ENCODE results near the gene ZNF385C. TPM values are rescaled to one million over a fixed set of nuclear protein-coding genes. Genes with fewer than 3 reads are reported as not detected.
A peak's percentile ranks its signal among the peaks of the same experiment; 100 is the strongest.

The ZNF385C gene
- total and polyA plus RNA-seq, 2 donors (not counting 1 experiment from before 2014, with no cell fraction given): under 0.01 to 0.03 TPM

GRCh38 chr17:42092939-42093338 is 5.3 kb downstream of the ZNF385C start:
- DNase-seq (ENCODE audit: low read depth in 2 of 2): no peak
- no peaks in the 10 kb centered on the region for H3K9me3 ChIP-seq (ENCODE audit: control insufficient read depth, insufficient read depth, low read depth, low read length)
- H3K4me1 ChIP-seq (ENCODE audit: control insufficient read depth, extremely low read depth, insufficient read depth, low read length): no peaks in the 10 kb centered on the region
- no peak overlapping the region for H3K4me2 ChIP-seq (ENCODE audit: extremely low read depth, insufficient read depth, low read length)
- H3K4me3 ChIP-seq (replicated peaks in 1 of 4; ENCODE audit: control extremely low read depth in 1 of 4, insufficient read depth in 1 of 4, low read depth in 3 of 4, low read length in 4 of 4): no peak overlapping the region
- H2AFZ ChIP-seq (ENCODE audit: low read length): no peak overlapping the region
- TF ChIP-seq CTCF (conservative IDR thresholded peaks at IDR 0.05 in 1 of 2, IDR thresholded peaks at IDR 0.05 in 1 of 2; ENCODE audit: low read depth in 1 of 2, low read length in 2 of 2) (no peak), EZH2 (IDR thresholded peaks at IDR 0.05; ENCODE audit: low read length, missing control alignments) (no peak)
- H3K27me3 ChIP-seq (ENCODE audit: control insufficient read depth, insufficient read depth, low read length): peaks cover 30% of the 10 kb centered on the region
- no peak overlapping the region for H3K27ac ChIP-seq (ENCODE audit: insufficient read depth, low read length)
- H3K36me3 ChIP-seq (ENCODE audit: control insufficient read depth, insufficient read depth, low read length): no peaks in the 10 kb centered on the region
- no peak overlapping the region for H3K9ac ChIP-seq (ENCODE audit: insufficient read depth, low read length)
- H4K20me1 ChIP-seq (ENCODE audit: control insufficient read depth, extremely low read depth, insufficient read depth, low read length): no peaks in the 10 kb centered on the region
- no peaks in the 10 kb centered on the region for H3K79me2 ChIP-seq (ENCODE audit: control insufficient read depth, insufficient read depth, low read length)

DNA sequence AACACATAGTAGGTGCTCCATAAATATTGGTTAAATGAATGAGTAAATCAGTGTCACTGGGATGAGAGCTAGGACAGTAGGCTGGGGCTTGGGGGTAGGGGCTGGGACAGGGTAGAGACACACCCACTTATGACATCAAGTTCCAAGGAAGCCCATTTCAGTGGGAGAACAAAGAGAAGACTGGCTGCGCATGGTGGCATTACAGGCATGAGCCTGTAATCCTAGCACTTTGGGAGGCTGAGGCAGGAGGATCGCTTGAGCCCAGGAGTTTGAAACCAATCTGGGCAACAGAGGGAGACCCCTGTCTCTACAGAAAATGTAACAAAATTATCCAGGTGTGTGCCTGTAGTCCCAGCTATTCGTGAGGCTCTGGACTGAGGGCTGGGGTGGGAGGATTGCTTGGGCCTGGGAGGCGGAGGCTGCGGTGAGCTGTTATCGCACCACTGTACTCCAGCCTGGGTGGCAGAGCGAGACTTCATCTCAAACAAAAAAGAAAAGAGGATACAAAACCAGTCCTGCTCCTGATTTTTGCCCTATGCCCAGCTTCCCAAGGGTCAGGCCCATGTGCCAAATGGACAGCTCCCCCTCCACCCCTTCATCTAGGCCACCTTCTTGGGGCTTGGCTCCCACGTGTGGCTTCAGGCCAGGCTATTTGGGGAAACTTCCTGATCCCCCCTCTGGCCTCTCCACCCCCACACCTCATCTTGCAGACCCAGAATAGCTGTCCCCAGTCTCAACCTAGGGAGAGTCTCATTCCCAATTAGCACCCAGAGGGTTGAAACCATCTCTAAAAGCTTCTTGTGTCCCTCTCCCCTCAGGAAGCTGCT is 7.1 kb downstream of the ZNF385C start:
- H2AFZ ChIP-seq (ENCODE audit: low read length): no peak overlapping the region
- H3K9ac ChIP-seq (ENCODE audit: insufficient read depth, low read length): no peak overlapping the region
- H3K9me3 ChIP-seq (ENCODE audit: control insufficient read depth, insufficient read depth, low read depth, low read length): no peaks in the 10 kb centered on the region
- H3K4me1 ChIP-seq (ENCODE audit: control insufficient read depth, extremely low read depth, insufficient read depth, low read length): no peaks in the 10 kb centered on the region
- H3K36me3 ChIP-seq (ENCODE audit: control insufficient read depth, insufficient read depth, low read length): no peaks in the 10 kb centered on the region
- no peak overlapping the region for H3K4me3 ChIP-seq (replicated peaks in 1 of 4; ENCODE audit: control extremely low read depth in 1 of 4, insufficient read depth in 1 of 4, low read depth in 3 of 4, low read length in 4 of 4)
- TF ChIP-seq EZH2 (IDR thresholded peaks at IDR 0.05; ENCODE audit: low read length, missing control alignments): peak; percentile 39
- no peak for TF ChIP-seq CTCF (conservative IDR thresholded peaks at IDR 0.05 in 1 of 2, IDR thresholded peaks at IDR 0.05 in 1 of 2; ENCODE audit: low read depth in 1 of 2, low read length in 2 of 2)
- H3K27ac ChIP-seq (ENCODE audit: insufficient read depth, low read length): no peak overlapping the region
- peaks cover 16% of the 10 kb centered on the region for H3K27me3 ChIP-seq (ENCODE audit: control insufficient read depth, insufficient read depth, low read length)
- no peaks in the 10 kb centered on the region for H4K20me1 ChIP-seq (ENCODE audit: control insufficient read depth, extremely low read depth, insufficient read depth, low read length)
- no peak overlapping the region for H3K4me2 ChIP-seq (ENCODE audit: extremely low read depth, insufficient read depth, low read length)
- H3K79me2 ChIP-seq (ENCODE audit: control insufficient read depth, insufficient read depth, low read length): no peaks in the 10 kb centered on the region
- DNase-seq (ENCODE audit: low read depth in 2 of 2): no peak

DNA sequence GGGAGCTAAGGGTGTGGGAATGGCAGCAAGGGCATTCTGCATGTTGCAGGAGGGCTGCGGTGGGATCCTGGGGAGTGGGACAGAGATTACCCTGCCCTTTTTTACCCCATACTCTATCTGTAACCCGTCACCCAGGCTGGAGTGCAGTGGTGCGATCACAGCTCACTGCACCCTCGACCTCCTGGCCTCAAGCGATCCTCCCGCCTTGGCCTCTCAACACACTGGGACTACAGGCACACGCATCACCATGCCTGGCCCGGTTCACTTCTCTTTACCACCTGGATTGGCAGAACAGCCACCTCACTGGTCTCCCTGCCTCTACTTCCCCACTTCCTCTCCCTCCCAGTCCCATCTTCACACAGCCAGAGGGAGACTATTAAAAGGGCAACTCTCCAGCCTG is 9.5 kb downstream of the ZNF385C start:
- TF ChIP-seq EZH2 (IDR thresholded peaks at IDR 0.05; ENCODE audit: low read length, missing control alignments): no peak
- no peak for TF ChIP-seq CTCF (conservative IDR thresholded peaks at IDR 0.05 in 1 of 2, IDR thresholded peaks at IDR 0.05 in 1 of 2; ENCODE audit: low read depth in 1 of 2, low read length in 2 of 2)
- Histone ChIP-seq H3K79me2 (ENCODE audit: control insufficient read depth, insufficient read depth, low read length) (no peaks in the 10 kb centered on the region), H3K4me3 (replicated peaks in 1 of 4; ENCODE audit: control extremely low read depth in 1 of 4, insufficient read depth in 1 of 4, low read depth in 3 of 4, low read length in 4 of 4) (no peak overlapping the region), H2AFZ (ENCODE audit: low read length) (no peak overlapping the region), H3K27me3 (ENCODE audit: control insufficient read depth, insufficient read depth, low read length) (peaks cover 9% of the 10 kb centered on the region), H3K27ac (ENCODE audit: insufficient read depth, low read length) (no peak overlapping the region), H3K9me3 (ENCODE audit: control insufficient read depth, insufficient read depth, low read depth, low read length) (no peaks in the 10 kb centered on the region), H3K36me3 (ENCODE audit: control insufficient read depth, insufficient read depth, low read length) (no peaks in the 10 kb centered on the region), H3K4me2 (ENCODE audit: extremely low read depth, insufficient read depth, low read length) (no peak overlapping the region), H4K20me1 (ENCODE audit: control insufficient read depth, extremely low read depth, insufficient read depth, low read length) (no peaks in the 10 kb centered on the region), H3K9ac (ENCODE audit: insufficient read depth, low read length) (no peak overlapping the region), H3K4me1 (ENCODE audit: control insufficient read depth, extremely low read depth, insufficient read depth, low read length) (no peaks in the 10 kb centered on the region)
- DNase-seq (ENCODE audit: low read depth in 2 of 2): no peak
